Breast epithelium (tissue), 3 donors: ENCODE results near the gene ZNF574.

ENCODE experiments used
- POLR2A ChIP-seq: fragments of 450-650 bp; IDR thresholded peaks from one replicate; pipeline ENCODE4 v1.6.1; 2016; ENCODE audit warnings: antibody characterized with exemption, mild to moderate bottlenecking, moderate library complexity
- POLR2AphosphoS5 ChIP-seq, 3 donors: sonication (generic); formaldehyde crosslinking; IDR thresholded peaks; one replicate each; pipeline ENCODE4 v1.6.1; 2017; ENCODE audit warnings: antibody characterized with exemption in 3 of 3
- TF ChIP-seq, protein P1 (sequence below), 3 donors: fragments of 450-650 bp; IDR thresholded peaks; one replicate each; pipeline ENCODE4 v1.5.1; 2016 to 2017; ENCODE audit warnings: antibody characterized with exemption in 3 of 3, mild to moderate bottlenecking in 3 of 3, moderate library complexity in 3 of 3

DNA sequence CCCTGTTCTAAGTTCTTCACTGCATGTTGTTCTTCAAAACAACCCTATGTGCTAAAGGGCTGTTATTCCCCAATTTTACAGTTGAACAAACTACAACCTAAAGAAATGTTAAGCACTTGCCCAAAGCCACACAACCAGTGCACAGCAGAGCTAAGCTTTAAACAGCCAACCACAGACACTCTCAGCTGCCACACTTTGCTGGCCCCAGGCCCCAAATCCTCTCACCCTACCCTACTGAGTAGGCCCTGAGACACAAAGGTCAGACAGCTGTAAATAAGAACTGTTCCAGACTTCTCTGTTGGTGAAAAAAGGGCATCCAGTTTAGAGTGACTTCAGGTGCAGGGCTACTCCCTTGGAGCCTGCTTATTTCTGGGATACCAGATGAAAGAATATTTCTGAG lies 35.9 kb upstream of the ZNF574 start:
- TF ChIP-seq POLR2A (no peak), POLR2AphosphoS5 (IDR thresholded peaks at IDR 0.05) (no peak)
- TF ChIP-seq, protein P1, sequence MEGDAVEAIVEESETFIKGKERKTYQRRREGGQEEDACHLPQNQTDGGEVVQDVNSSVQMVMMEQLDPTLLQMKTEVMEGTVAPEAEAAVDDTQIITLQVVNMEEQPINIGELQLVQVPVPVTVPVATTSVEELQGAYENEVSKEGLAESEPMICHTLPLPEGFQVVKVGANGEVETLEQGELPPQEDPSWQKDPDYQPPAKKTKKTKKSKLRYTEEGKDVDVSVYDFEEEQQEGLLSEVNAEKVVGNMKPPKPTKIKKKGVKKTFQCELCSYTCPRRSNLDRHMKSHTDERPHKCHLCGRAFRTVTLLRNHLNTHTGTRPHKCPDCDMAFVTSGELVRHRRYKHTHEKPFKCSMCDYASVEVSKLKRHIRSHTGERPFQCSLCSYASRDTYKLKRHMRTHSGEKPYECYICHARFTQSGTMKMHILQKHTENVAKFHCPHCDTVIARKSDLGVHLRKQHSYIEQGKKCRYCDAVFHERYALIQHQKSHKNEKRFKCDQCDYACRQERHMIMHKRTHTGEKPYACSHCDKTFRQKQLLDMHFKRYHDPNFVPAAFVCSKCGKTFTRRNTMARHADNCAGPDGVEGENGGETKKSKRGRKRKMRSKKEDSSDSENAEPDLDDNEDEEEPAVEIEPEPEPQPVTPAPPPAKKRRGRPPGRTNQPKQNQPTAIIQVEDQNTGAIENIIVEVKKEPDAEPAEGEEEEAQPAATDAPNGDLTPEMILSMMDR (IDR thresholded peaks at IDR 0.05): no peak
